Testis (tissue), 3 donors: ENCODE results near the gene SLC6A5. TPM values are rescaled to one million over a fixed set of nuclear protein-coding genes. Genes with fewer than 3 reads are reported as not detected.

Source experiments
- DNase-seq: peaks from one replicate; pipeline ENCODE4 v3.0.0-alpha.2; 2019
- H3K27ac ChIP-seq, 2 donors: fragments of 200-600 bp; sonication (generic); one replicate each; pipeline ENCODE4 v1.5.1; 2019
- H3K27me3 ChIP-seq: fragments of 200-600 bp; sonication (generic); one replicate; pipeline ENCODE4 v1.5.1; 2019
- H3K36me3 ChIP-seq: fragments of 200-600 bp; sonication (generic); one replicate; pipeline ENCODE4 v1.5.1; 2017; ENCODE audit warnings: low read depth; ENCODE audit errors: missing control alignments
- H3K4me1 ChIP-seq: fragments of 200-600 bp; sonication (generic); one replicate; pipeline ENCODE4 v1.5.1; 2019
- H3K4me3 ChIP-seq, 2 donors: fragments of 200-600 bp; sonication (generic); one replicate each; pipeline ENCODE4 v1.5.1; 2017 to 2019
- H3K9me3 ChIP-seq: fragments of 200-600 bp; sonication (generic); one replicate; pipeline ENCODE4 v1.5.1; 2017
- CTCF ChIP-seq, 3 experiments: fragments of 450-650 bp in 2 of 3; fragments of 200-600 bp in 1 of 3; sonication (generic) in 1 of 3; IDR thresholded peaks; one replicate each; pipeline ENCODE4 v1.5.1; 2016 to 2019; ENCODE audit warnings: antibody characterized with exemption in 3 of 3, mild to moderate bottlenecking in 2 of 3, moderate library complexity in 1 of 3
- POLR2A ChIP-seq: fragments of 450-650 bp; IDR thresholded peaks from one replicate; pipeline ENCODE4 v1.6.1; 2017; ENCODE audit warnings: antibody characterized with exemption, mild to moderate bottlenecking, moderate library complexity
- WGBS, 2 donors: methylation state at CpG; one replicate each; pipeline ENCODE4 v1.1.5; 2018; 5-methylcytosine and 5-hydroxymethylcytosine counted together
- intact Hi-C: fragments of 100-400 bp; cut with DNase I; formaldehyde crosslinking; loops from one replicate; pipeline ENCODE4 v1.15.1; 2023; ENCODE audit warnings: low total_unique reads
- polyA plus RNA-seq: library from polyadenylated mRNA; stranded (reverse); fragments of 350-450 nt; fragmentation: Illumina TruSeq; extraction: RNeasy Lipid Tissue Mini Kit (QIAGEN cat#74804); gene quantifications from one replicate; pipeline ENCODE4 v1.2.3, GENCODE V29; 2014; ENCODE audit warnings: low read depth, low replicate concordance; ENCODE audit not compliant: insufficient read depth
- total RNA-seq, 2 donors: library from RNA; depleted of rRNA; stranded (reverse); fragments of >200 nt; gene quantifications; one replicate each; pipeline ENCODE4 v1.2.3, GENCODE V29; 2016

SLC6A5 gene
- total and polyA plus RNA-seq, 3 donors from 2014 or later = 1.5 to 2.1 (median 1.9) TPM

- WGBS, 2 donors = 35 to 40% methylated on average over 4 of the region's 4 CpGs
- intact Hi-C loops = no loop called here
- TF ChIP-seq POLR2A (no peak), CTCF (IDR thresholded peaks at IDR 0.05) (peak; percentile 70 to 85 (median 70))
Observed at GRCh38 chr11:20647976-20648565, 48.7 kb downstream of the SLC6A5 start.

GRCh38 chr11:20652150-20652806 lies 52.9 kb downstream of the SLC6A5 start:
- H3K36me3 ChIP-seq = no peaks in the 10 kb centered on the region
- intact Hi-C loops = no loop called here
- no peaks in the 10 kb centered on the region for H3K27me3 ChIP-seq
- TF ChIP-seq CTCF (IDR thresholded peaks at IDR 0.05) (no peak), POLR2A (no peak)
- no peak overlapping the region for H3K27ac ChIP-seq
- no peaks in the 10 kb centered on the region for H3K9me3 ChIP-seq
- H3K4me1 ChIP-seq = no peaks in the 10 kb centered on the region
- no peak overlapping the region for H3K4me3 ChIP-seq
- 66 to 72% methylated on average over 13 of the region's 13 CpGs for WGBS, 2 donors
- no peak for DNase-seq

More at GRCh38 chr11:20647976-20648565, 48.7 kb downstream of the SLC6A5 start:
- Histone ChIP-seq H3K36me3 (no peaks in the 10 kb centered on the region), H3K9me3 (no peaks in the 10 kb centered on the region), H3K4me1 (no peaks in the 10 kb centered on the region), H3K27me3 (no peaks in the 10 kb centered on the region), H3K4me3 (no peak overlapping the region), H3K27ac (no peak overlapping the region)
- peak; percentile 69 for DNase-seq

GRCh38 chr11:20654038-20654437 lies 54.6 kb downstream of the SLC6A5 start:
- H3K27ac ChIP-seq = no peak overlapping the region
- intact Hi-C loops = no loop called here
- WGBS, 2 donors = 55 to 73% methylated on average over 3 of the region's 3 CpGs
- H3K9me3 ChIP-seq = no peaks in the 10 kb centered on the region
- no peak overlapping the region for H3K4me3 ChIP-seq
- H3K27me3 ChIP-seq = no peaks in the 10 kb centered on the region
- no peaks in the 10 kb centered on the region for H3K36me3 ChIP-seq
- DNase-seq = no peak
- no peaks in the 10 kb centered on the region for H3K4me1 ChIP-seq
- TF ChIP-seq POLR2A (no peak), CTCF (IDR thresholded peaks at IDR 0.05) (no peak)

DNA sequence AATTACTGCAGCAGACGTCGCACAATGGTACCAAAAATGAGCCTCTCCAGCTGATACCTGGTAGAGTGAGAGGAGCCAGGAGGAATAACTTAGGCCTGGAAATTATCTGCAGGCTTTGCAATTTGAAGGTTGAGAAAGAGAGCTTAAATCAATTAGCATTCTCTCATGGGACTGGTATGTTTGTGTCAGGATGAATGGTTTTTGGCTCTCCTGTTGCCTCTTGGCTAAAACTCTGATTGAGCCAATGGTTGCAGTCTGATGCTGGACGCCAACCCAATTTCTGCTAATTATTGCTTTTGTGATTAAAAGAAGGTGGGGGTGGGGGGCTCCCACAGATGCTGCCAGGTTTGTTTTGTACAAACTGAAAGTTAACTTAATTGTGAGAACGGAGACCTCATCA lies 57.5 kb downstream of the SLC6A5 start:
- Histone ChIP-seq H3K4me1 (no peaks in the 10 kb centered on the region), H3K27ac (no peak overlapping the region), H3K9me3 (no peaks in the 10 kb centered on the region), H3K27me3 (no peaks in the 10 kb centered on the region), H3K4me3 (no peak overlapping the region), H3K36me3 (no peaks in the 10 kb centered on the region)
- no peak for DNase-seq
- TF ChIP-seq CTCF (IDR thresholded peaks at IDR 0.05) = no peak
- no peak for TF ChIP-seq POLR2A
- intact Hi-C loops = no loop called here
- WGBS, 2 donors = 67 to 86% methylated on average over 4 of the region's 4 CpGs

DNA sequence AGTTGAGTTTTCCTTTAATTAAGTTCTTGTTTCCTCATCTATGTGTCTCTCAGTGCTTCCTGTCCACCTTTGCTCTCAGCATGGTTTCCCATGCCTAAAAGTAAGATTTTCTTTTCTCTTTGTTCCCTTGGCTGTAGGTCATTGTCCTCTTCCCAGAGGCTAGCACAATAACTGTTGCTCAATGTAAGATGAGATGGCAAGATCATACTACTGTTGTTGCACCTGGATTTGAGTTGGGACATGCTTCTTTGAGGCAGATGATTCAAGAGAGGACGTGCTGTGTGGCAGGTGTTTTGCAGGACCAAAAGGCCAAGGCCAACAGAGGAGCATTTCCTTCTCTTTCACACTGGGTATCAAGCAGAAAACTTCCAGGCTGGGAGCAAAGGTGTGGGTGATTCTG lies 58.7 kb downstream of the SLC6A5 start:
- H3K4me1 ChIP-seq = no peaks in the 10 kb centered on the region
- no peak overlapping the region for H3K27ac ChIP-seq
- intact Hi-C loops = no loop called here
- H3K27me3 ChIP-seq = no peaks in the 10 kb centered on the region
- no peak for DNase-seq
- no peaks in the 10 kb centered on the region for H3K36me3 ChIP-seq
- TF ChIP-seq POLR2A = no peak
- TF ChIP-seq CTCF (IDR thresholded peaks at IDR 0.05) = no peak
- no peak overlapping the region for H3K4me3 ChIP-seq
- H3K9me3 ChIP-seq = no peaks in the 10 kb centered on the region
- WGBS, 2 donors = 35 to 88% methylated on average over 1 of the region's 1 CpG
